ENCODE results near the gene AIRE.

The AIRE gene

GRCh38 chr21:44323591-44323990, 37.9 kb downstream of the AIRE start:
- no peak overlapping the region for H2BK12ac ChIP-seq (ENCODE audit: low read length)

GRCh38 chr21:44324106-44324853, 38.6 kb downstream of the AIRE start:
- H3K23ac ChIP-seq (ENCODE audit: low read depth, low read length, poor library complexity), result peak overlapping the region; percentile 73
- H2AK5ac ChIP-seq (ENCODE audit: low read depth, low read length), result peak overlapping the region; percentile 56
- H3K14ac ChIP-seq (ENCODE audit: low read length), result no peak overlapping the region
- peaks cover 10 to 79% of the 10 kb centered on the region in 2 donors for H3K36me3 ChIP-seq (replicated peaks in 1 of 2; ENCODE audit: control insufficient read depth in 2 of 2, insufficient read depth in 2 of 2, low read length in 2 of 2)
- WGBS, 2 donors (ENCODE audit: extremely low coverage in 2 of 2, insufficient read length in 2 of 2, insufficient replicate concordance in 1 of 2), result no CpG with 5 or more reads among the region's 37 CpGs
- H4K8ac ChIP-seq (ENCODE audit: low read depth, low read length), result no peak overlapping the region
- H2BK120ac ChIP-seq (ENCODE audit: low read depth, low read length), result no peak overlapping the region
- H2BK5ac ChIP-seq (ENCODE audit: low read length), result no peak overlapping the region
- H3K27me3 ChIP-seq (ENCODE audit: control insufficient read depth in 3 of 3, insufficient read depth in 3 of 3, low read depth in 1 of 3, low read length in 3 of 3), result no peaks in the 10 kb centered on the region
- no peaks in the 10 kb centered on the region for H3K9me3 ChIP-seq (replicated peaks in 1 of 2; ENCODE audit: control insufficient read depth in 2 of 2, insufficient read depth in 1 of 2, low read depth in 1 of 2, low read length in 2 of 2)
- peaks cover 0 to 2% of the 10 kb centered on the region in 2 donors for H3K4me1 ChIP-seq (ENCODE audit: control insufficient read depth in 2 of 2, insufficient read depth in 1 of 2, low read depth in 1 of 2, low read length in 2 of 2)
- H3K27ac ChIP-seq (replicated peaks; ENCODE audit: low read length), result no peak overlapping the region
- DNase-seq (ENCODE audit: low spot score), result no peak
- no peak overlapping the region for H3K18ac ChIP-seq (ENCODE audit: low read length)
- H3K4me3 ChIP-seq (ENCODE audit: low read length in 2 of 2), result no peak overlapping the region
- no peak overlapping the region for H3K4ac ChIP-seq (ENCODE audit: low read length)
- peak overlapping the region; percentile 30 for H2BK12ac ChIP-seq (ENCODE audit: low read length)
- no peak overlapping the region for H4K91ac ChIP-seq (ENCODE audit: low read depth, low read length, poor library complexity)
- no peak overlapping the region for H2BK15ac ChIP-seq (ENCODE audit: low read length)
- peak overlapping the region; percentile 4 for H3K9ac ChIP-seq (ENCODE audit: low read depth, low read length, poor library complexity)
- no peak overlapping the region for H3K4me2 ChIP-seq (ENCODE audit: insufficient read depth, low read length, poor library complexity, severe bottlenecking)
- peaks cover 8% of the 10 kb centered on the region for H3K79me1 ChIP-seq (ENCODE audit: low read depth, low read length)
- H2AFZ ChIP-seq (ENCODE audit: low read length), result no peak overlapping the region

More at GRCh38 chr21:44323591-44323990, 37.9 kb downstream of the AIRE start:
- H3K27ac ChIP-seq (replicated peaks; ENCODE audit: low read length), result no peak overlapping the region
- peak overlapping the region; percentile 82 for H3K14ac ChIP-seq (ENCODE audit: low read length)
- peak overlapping the region; percentile 85 for H3K23ac ChIP-seq (ENCODE audit: low read depth, low read length, poor library complexity)
- peaks cover 8 to 86% of the 10 kb centered on the region in 2 donors for H3K36me3 ChIP-seq (replicated peaks in 1 of 2; ENCODE audit: control insufficient read depth in 2 of 2, insufficient read depth in 2 of 2, low read length in 2 of 2)
- DNase-seq (ENCODE audit: low spot score), result no peak
- H3K4me3 ChIP-seq (ENCODE audit: low read length in 2 of 2), result no peak overlapping the region
- H2AFZ ChIP-seq (ENCODE audit: low read length), result no peak overlapping the region
- no peak overlapping the region for H4K91ac ChIP-seq (ENCODE audit: low read depth, low read length, poor library complexity)
- H3K9ac ChIP-seq (ENCODE audit: low read depth, low read length, poor library complexity), result peak overlapping the region; percentile 44
- no peak overlapping the region for H3K4me2 ChIP-seq (ENCODE audit: insufficient read depth, low read length, poor library complexity, severe bottlenecking)
- H2BK15ac ChIP-seq (ENCODE audit: low read length), result no peak overlapping the region
- H4K8ac ChIP-seq (ENCODE audit: low read depth, low read length), result no peak overlapping the region
- H2AK5ac ChIP-seq (ENCODE audit: low read depth, low read length), result no peak overlapping the region
- H2BK5ac ChIP-seq (ENCODE audit: low read length), result no peak overlapping the region
- H2BK120ac ChIP-seq (ENCODE audit: low read depth, low read length), result no peak overlapping the region
- peaks cover 8% of the 10 kb centered on the region for H3K79me1 ChIP-seq (ENCODE audit: low read depth, low read length)
- peak overlapping the region; percentile 28 for H3K18ac ChIP-seq (ENCODE audit: low read length)
- H3K4ac ChIP-seq (ENCODE audit: low read length), result no peak overlapping the region
- H3K27me3 ChIP-seq (ENCODE audit: control insufficient read depth in 3 of 3, insufficient read depth in 3 of 3, low read depth in 1 of 3, low read length in 3 of 3), result no peaks in the 10 kb centered on the region
- no CpG with 5 or more reads among the region's 20 CpGs for WGBS, 2 donors (ENCODE audit: extremely low coverage in 2 of 2, insufficient read length in 2 of 2, insufficient replicate concordance in 1 of 2)
- H3K9me3 ChIP-seq (replicated peaks in 1 of 2; ENCODE audit: control insufficient read depth in 2 of 2, insufficient read depth in 1 of 2, low read depth in 1 of 2, low read length in 2 of 2), result no peaks in the 10 kb centered on the region
- no peaks in the 10 kb centered on the region for H3K4me1 ChIP-seq (ENCODE audit: control insufficient read depth in 2 of 2, insufficient read depth in 1 of 2, low read depth in 1 of 2, low read length in 2 of 2)

GRCh38 chr21:44324854-44325107, 39.1 kb downstream of the AIRE start:
- Histone ChIP-seq H3K4me1 (ENCODE audit: control insufficient read depth in 2 of 2, insufficient read depth in 1 of 2, low read depth in 1 of 2, low read length in 2 of 2) (peaks cover 0 to 2% of the 10 kb centered on the region in 2 donors), H4K8ac (ENCODE audit: low read depth, low read length) (no peak overlapping the region), H4K91ac (ENCODE audit: low read depth, low read length, poor library complexity) (no peak overlapping the region), H3K9me3 (replicated peaks in 1 of 2; ENCODE audit: control insufficient read depth in 2 of 2, insufficient read depth in 1 of 2, low read depth in 1 of 2, low read length in 2 of 2) (no peaks in the 10 kb centered on the region), H2BK15ac (ENCODE audit: low read length) (no peak overlapping the region), H2BK5ac (ENCODE audit: low read length) (peak overlapping the region; percentile 53), H3K4ac (ENCODE audit: low read length) (no peak overlapping the region), H3K36me3 (replicated peaks in 1 of 2; ENCODE audit: control insufficient read depth in 2 of 2, insufficient read depth in 2 of 2, low read length in 2 of 2) (peaks cover 9 to 74% of the 10 kb centered on the region in 2 donors), H3K79me1 (ENCODE audit: low read depth, low read length) (peaks cover 4% of the 10 kb centered on the region), H3K9ac (ENCODE audit: low read depth, low read length, poor library complexity) (no peak overlapping the region), H3K18ac (ENCODE audit: low read length) (no peak overlapping the region), H2BK120ac (ENCODE audit: low read depth, low read length) (no peak overlapping the region), H3K4me3 (ENCODE audit: low read length in 2 of 2) (no peak overlapping the region), H3K4me2 (ENCODE audit: insufficient read depth, low read length, poor library complexity, severe bottlenecking) (no peak overlapping the region), H3K23ac (ENCODE audit: low read depth, low read length, poor library complexity) (peak overlapping the region; percentile 73), H2BK12ac (ENCODE audit: low read length) (peak overlapping the region; percentile 30), H2AK5ac (ENCODE audit: low read depth, low read length) (peak overlapping the region; percentile 56), H2AFZ (ENCODE audit: low read length) (no peak overlapping the region), H3K14ac (ENCODE audit: low read length) (no peak overlapping the region), H3K27ac (replicated peaks; ENCODE audit: low read length) (no peak overlapping the region), H3K27me3 (ENCODE audit: control insufficient read depth in 3 of 3, insufficient read depth in 3 of 3, low read depth in 1 of 3, low read length in 3 of 3) (no peaks in the 10 kb centered on the region)
- WGBS, 2 donors (ENCODE audit: extremely low coverage in 2 of 2, insufficient read length in 2 of 2, insufficient replicate concordance in 1 of 2), result no CpG with 5 or more reads among the region's 11 CpGs
- no peak for DNase-seq (ENCODE audit: low spot score)

GRCh38 chr21:44325386-44326271, 40.0 kb downstream of the AIRE start:
- Histone ChIP-seq H2AFZ (ENCODE audit: low read length) (no peak overlapping the region), H3K27me3 (ENCODE audit: control insufficient read depth in 3 of 3, insufficient read depth in 3 of 3, low read depth in 1 of 3, low read length in 3 of 3) (no peaks in the 10 kb centered on the region), H3K18ac (ENCODE audit: low read length) (no peak overlapping the region), H3K4ac (ENCODE audit: low read length) (no peak overlapping the region), H3K36me3 (replicated peaks in 1 of 2; ENCODE audit: control insufficient read depth in 2 of 2, insufficient read depth in 2 of 2, low read length in 2 of 2) (peaks cover 7 to 66% of the 10 kb centered on the region in 2 donors), H3K14ac (ENCODE audit: low read length) (no peak overlapping the region), H4K8ac (ENCODE audit: low read depth, low read length) (no peak overlapping the region), H3K4me1 (ENCODE audit: control insufficient read depth in 2 of 2, insufficient read depth in 1 of 2, low read depth in 1 of 2, low read length in 2 of 2) (peaks cover 0 to 2% of the 10 kb centered on the region in 2 donors), H3K27ac (replicated peaks; ENCODE audit: low read length) (no peak overlapping the region), H2AK5ac (ENCODE audit: low read depth, low read length) (no peak overlapping the region), H3K4me2 (ENCODE audit: insufficient read depth, low read length, poor library complexity, severe bottlenecking) (no peak overlapping the region), H3K9ac (ENCODE audit: low read depth, low read length, poor library complexity) (no peak overlapping the region), H2BK12ac (ENCODE audit: low read length) (no peak overlapping the region), H3K23ac (ENCODE audit: low read depth, low read length, poor library complexity) (peak overlapping the region; percentile 91), H3K4me3 (ENCODE audit: low read length in 2 of 2) (no peak overlapping the region), H2BK5ac (ENCODE audit: low read length) (peak overlapping the region; percentile 66), H2BK120ac (ENCODE audit: low read depth, low read length) (no peak overlapping the region), H3K9me3 (replicated peaks in 1 of 2; ENCODE audit: control insufficient read depth in 2 of 2, insufficient read depth in 1 of 2, low read depth in 1 of 2, low read length in 2 of 2) (no peaks in the 10 kb centered on the region), H4K91ac (ENCODE audit: low read depth, low read length, poor library complexity) (no peak overlapping the region), H2BK15ac (ENCODE audit: low read length) (no peak overlapping the region), H3K79me1 (ENCODE audit: low read depth, low read length) (peaks cover 9% of the 10 kb centered on the region)
- DNase-seq (ENCODE audit: low spot score), result no peak
- no CpG with 5 or more reads among the region's 44 CpGs for WGBS, 2 donors (ENCODE audit: extremely low coverage in 2 of 2, insufficient read length in 2 of 2, insufficient replicate concordance in 1 of 2)

Data from neuronal stem cell (in vitro differentiated cells).